Measurements from ENCODE around the gene MAST1.
"Not testable (repeated sequence)": the region's sequence is repeated elsewhere in the genome, so short reads cannot be mapped to it uniquely, and the experiment has no call there.

MAST1 gene

GRCh38 chr19:12800923-12801465 is 37.3 kb upstream of the MAST1 start:
- no peak for DNase-seq (ENCODE audit: low spot score)

- peak; percentile 87 for DNase-seq (ENCODE audit: low spot score)
These were observed 36.6 kb upstream of the MAST1 start, which contains the start of the genes PRDX2 and THSD8 for GRCh38 chr19:12801466-12802266. Gene PRDX2 (minus strand): TSS chr19:12801800. CDS start chr19:12801261, 539 bp downstream. Gene THSD8 (plus strand): TSS chr19:12802069. CDS start chr19:12802072, 3 bp downstream.

- no peak for DNase-seq (ENCODE audit: low spot score)
These were observed 35.8 kb upstream of the MAST1 start for GRCh38 chr19:12802267-12803106.

GRCh38 chr19:12804051-12804450 is 34.3 kb upstream of the MAST1 start:
- no peak for DNase-seq (ENCODE audit: low spot score)

GRCh38 chr19:12806242-12807081 is 31.9 kb upstream of the MAST1 start, which contains the start of gene RNASEH2A:
Gene RNASEH2A (plus strand): TSS chr19:12806584. CDS start chr19:12806674, 90 bp downstream.
- DNase-seq (ENCODE audit: low spot score), result peak; percentile 92

GRCh38 chr19:12815088-12815487 is 23.2 kb upstream of the MAST1 start:
- DNase-seq (ENCODE audit: low spot score), result no peak

- DNase-seq (ENCODE audit: low spot score), result not testable (repeated sequence)
These were observed 21.1 kb upstream of the MAST1 start for GRCh38 chr19:12817188-12817587.

GRCh38 chr19:12817810-12818209 is 20.5 kb upstream of the MAST1 start:
- not testable (repeated sequence) for DNase-seq (ENCODE audit: low spot score)

- peak; percentile 81 for DNase-seq (ENCODE audit: low spot score)
These were observed 16.6 kb upstream of the MAST1 start for GRCh38 chr19:12821761-12822160.

- no peak for DNase-seq (ENCODE audit: low spot score)
These were observed 12.8 kb upstream of the MAST1 start for GRCh38 chr19:12825254-12826131.

- no peak for DNase-seq (ENCODE audit: low spot score)
These were observed 9.8 kb upstream of the MAST1 start for GRCh38 chr19:12828494-12828893.

- no peak for DNase-seq (ENCODE audit: low spot score)
These were observed 4.9 kb upstream of the MAST1 start for GRCh38 chr19:12833418-12833737.

- DNase-seq (ENCODE audit: low spot score), result peak; percentile 53
These were observed 4.4 kb upstream of the MAST1 start for GRCh38 chr19:12833738-12834565.

GRCh38 chr19:12834566-12834943 is 3.8 kb upstream of the MAST1 start, which contains the start of gene RTBDN:
Gene RTBDN (minus strand): TSS chr19:12834579. CDS start chr19:12829979, 4,600 bp downstream.
- DNase-seq (ENCODE audit: low spot score), result no peak

- no peak for DNase-seq (ENCODE audit: low spot score)
These were observed 3.1 kb upstream of the MAST1 start for GRCh38 chr19:12834976-12835757.

- DNase-seq (ENCODE audit: low spot score), result no peak
These were observed 1.8 kb upstream of the MAST1 start for GRCh38 chr19:12836529-12836863.

GRCh38 chr19:12837225-12837624 is 1.1 kb upstream of the MAST1 start:
- peak; percentile 60 for DNase-seq (ENCODE audit: low spot score)

- DNase-seq (ENCODE audit: low spot score), result no peak
These were observed 806 bp downstream of the MAST1 start for GRCh38 chr19:12838886-12839756.

Measured in RKO (cell line).